Skin of body (tissue), 2 donors: ENCODE results near the gene POLR1B. TPM values are rescaled to one million over a fixed set of nuclear protein-coding genes. Genes with fewer than 3 reads are reported as not detected.
"Not testable (repeated sequence)": the region's sequence is repeated elsewhere in the genome, so short reads cannot be mapped to it uniquely, and the experiment has no call there.

ENCODE experiments used
- DNase-seq: peaks from one replicate; lab custom pipeline; 2025; lab: John Stamatoyannopoulos, UW
- total RNA-seq: library from RNA; depleted of rRNA; stranded (reverse); fragments of >200 nt; gene quantifications from one replicate; pipeline ENCODE4 v1.2.3, GENCODE V29; 2014

POLR1B gene
- total RNA-seq, 1 donor from 2014 or later, result 19.0 TPM

DNA sequence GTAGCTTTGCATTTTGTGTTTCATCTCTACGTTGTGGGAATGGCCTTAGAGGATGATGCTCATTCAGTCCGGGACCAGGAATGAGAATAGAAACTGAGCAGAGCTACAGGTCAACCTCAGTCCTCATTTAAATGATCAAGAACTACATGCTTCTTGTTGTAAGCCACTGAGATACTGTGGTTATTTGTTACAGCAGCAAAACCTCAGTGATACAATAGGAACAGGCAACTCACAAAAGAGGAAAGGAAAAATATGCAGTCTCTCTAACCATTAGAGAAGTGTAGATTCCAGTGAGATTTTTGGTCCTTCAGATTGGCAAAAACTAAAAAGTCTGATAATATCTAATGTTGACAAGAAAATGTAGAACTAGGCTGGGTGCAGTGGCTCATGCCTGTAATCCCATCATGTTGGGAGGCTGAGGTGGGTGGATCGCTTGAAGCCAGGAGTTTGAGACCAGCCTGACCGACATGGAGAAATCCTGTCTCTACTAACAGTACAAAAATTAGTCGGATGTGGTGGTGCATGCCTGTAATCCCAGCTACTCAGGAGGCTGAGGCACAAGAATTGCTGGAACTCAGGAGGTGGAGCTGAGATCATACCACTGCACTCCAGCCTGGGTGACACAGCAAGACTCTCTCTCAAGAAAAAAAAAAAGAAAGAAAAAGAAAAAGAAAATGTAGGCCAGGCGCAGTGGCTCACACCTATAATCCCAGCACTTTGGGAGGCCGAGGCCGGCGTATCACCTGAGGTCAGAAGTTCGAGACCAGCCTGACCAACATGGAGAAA is 55.5 kb downstream of the POLR1B start:
- no peak for DNase-seq

- no peak for DNase-seq
Observed at GRCh38 chr2:112600634-112601033, 58.4 kb downstream of the POLR1B start.

- DNase-seq, result no peak
Observed at GRCh38 chr2:112601754-112602153, 59.5 kb downstream of the POLR1B start.

DNA sequence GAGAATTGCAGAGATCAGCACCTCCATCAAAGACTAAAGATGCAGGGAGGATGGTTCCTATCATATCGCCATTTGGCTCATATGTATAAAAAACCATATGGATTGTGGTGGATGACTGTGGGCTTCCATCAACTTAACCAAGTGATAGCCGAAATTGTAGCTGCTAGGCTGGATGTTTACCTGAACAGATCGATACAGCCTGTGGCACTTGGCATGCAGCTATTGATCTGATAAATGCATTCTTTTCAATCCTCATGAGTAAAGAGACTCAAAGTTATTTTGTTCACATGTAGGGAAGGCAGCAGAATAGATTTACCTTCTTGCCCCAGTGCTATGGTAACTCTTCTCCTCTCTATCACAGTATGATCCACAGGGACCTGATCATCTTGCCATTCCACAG is 60.7 kb downstream of the POLR1B start:
- DNase-seq, result no peak

DNA sequence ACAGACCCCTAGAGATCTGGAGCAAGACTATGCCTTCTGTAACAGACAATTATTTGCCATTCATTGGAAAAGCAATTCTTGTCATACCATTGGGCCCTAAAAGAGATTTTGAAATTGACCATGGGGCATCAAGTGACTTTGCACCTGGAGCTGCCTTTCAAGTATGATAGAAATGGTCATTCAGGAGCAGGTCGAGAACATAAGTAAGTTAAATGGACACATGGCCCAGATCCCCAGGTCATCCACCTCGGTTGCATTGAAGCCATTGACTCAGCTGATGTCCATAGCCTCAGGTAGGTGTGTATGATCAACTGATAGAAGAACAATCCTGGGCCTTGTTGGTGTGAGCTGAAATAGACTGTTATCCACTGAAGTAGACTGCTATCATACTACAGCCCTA is 61.5 kb downstream of the POLR1B start:
- DNase-seq, result no peak

- no peak for DNase-seq
Observed at GRCh38 chr2:112604952-112605351, 62.7 kb downstream of the POLR1B start.

GRCh38 chr2:112605926-112606325 is 63.7 kb downstream of the POLR1B start:
- DNase-seq, result no peak

- no peak for DNase-seq
Observed at GRCh38 chr2:112606547-112606946, 64.3 kb downstream of the POLR1B start.

DNA sequence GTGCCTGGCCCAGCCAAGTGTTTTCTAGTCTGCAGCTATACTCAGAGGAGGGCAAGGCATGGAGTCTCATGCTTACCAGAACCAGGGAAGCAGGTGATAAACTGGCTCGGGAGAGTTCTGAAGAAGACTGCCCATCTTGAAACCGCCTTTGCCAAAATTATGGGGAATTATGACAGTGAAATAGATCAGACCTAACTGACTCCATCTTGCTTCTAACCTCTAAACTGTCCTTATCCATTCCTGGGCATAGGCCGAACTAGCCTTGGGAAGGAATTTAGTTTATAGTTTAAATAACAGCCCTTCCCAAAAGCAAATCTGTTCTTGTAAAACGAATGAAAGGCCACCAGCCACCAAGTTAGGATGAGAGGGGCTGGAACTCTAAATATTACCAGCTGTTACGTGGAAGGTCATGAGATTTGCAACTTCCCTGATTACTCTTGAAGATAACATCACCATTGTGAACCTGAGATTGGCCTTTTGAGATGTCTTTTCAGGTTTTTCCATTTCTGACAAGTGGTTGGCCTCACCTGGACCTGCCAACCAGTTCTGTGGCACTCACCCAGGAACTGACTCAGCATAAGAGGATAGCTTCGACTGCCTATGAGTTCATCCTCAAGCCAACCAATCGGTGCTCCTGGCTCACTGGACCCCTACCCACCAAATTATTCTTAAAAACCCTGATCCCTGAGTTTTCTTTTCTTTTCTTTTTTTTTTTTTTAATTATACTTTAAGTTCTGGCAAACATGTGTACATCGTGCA is 65.6 kb downstream of the POLR1B start:
- no peak for DNase-seq

DNA sequence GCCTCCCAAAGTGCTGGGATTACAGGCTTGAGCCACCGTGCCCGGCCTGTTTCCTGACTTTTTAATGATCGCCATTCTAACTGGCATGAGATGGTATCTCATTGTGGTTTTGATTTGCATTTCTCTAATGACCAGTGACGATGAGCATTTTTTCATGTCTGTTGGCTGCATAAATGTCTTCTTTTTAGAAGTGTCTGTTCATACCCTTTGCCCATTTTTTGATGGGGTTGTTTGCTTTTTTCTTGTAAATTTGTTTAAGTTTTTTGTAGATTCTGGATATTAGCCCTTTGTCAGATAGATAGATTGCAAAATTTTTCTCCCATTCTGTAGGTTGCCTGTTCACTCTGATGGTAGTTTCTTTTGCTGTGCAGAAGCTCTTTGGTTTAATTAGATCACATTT is 67.1 kb downstream of the POLR1B start:
- not testable (repeated sequence) for DNase-seq

GRCh38 chr2:112612283-112612682 is 70.0 kb downstream of the POLR1B start:
- not testable (repeated sequence) for DNase-seq

- DNase-seq, result no peak
Observed at GRCh38 chr2:112614201-112614840, 72.1 kb downstream of the POLR1B start.

GRCh38 chr2:112615051-112615450 is 72.8 kb downstream of the POLR1B start:
- DNase-seq, result no peak

GRCh38 chr2:112615798-112616197 is 73.5 kb downstream of the POLR1B start:
- not testable (repeated sequence) for DNase-seq

DNA sequence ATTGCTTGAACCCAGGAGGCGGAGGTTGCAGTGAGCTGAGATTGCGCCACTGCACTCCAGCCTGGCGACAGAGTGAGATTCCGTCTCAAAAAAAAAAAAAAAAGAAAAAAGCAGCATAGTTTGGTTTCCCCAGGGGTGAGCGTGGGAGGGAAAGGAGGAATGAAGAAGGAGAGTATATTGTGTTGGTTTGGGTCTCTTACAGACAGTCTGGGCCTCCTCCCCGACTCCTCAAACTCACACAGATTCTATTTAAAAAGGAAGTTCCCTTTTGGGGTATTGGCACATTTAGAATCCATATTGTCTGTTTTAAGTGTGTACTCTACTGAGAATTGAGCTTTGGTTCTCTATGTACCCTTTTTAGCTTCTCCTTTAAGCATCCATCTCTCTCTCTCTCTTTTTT is 76.1 kb downstream of the POLR1B start:
- no peak for DNase-seq

- no peak for DNase-seq
Observed at GRCh38 chr2:112621790-112622527, 79.7 kb downstream of the POLR1B start.

- DNase-seq, result peak; percentile 53
Observed at GRCh38 chr2:112622528-112622849, 80.2 kb downstream of the POLR1B start.

GRCh38 chr2:112623913-112624777 is 81.9 kb downstream of the POLR1B start:
- DNase-seq, result no peak

- no peak for DNase-seq
Observed at GRCh38 chr2:112625474-112626114, 83.3 kb downstream of the POLR1B start.

DNA sequence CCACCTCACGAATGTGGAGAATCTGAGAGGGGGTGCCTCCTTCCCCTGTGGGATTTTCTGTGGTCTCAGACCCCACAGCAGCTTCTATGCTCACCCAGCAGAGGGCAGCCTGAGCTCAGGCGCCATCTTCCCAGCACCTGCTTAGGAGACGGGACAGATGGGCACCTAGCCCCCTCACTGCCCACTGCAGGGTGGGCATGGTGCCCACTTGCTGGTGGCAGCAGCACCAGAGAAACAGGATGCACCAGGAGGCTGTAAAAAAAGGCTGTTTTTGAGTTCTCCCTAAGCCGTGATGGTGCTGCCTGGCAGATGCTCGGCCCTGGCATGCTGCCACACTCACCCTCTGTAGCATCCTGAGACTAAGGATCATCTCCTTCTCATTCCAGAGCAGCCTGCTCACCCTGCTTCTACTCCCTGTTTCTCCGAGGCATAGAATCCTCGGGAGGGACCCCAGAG is 84.4 kb downstream of the POLR1B start:
- no peak for DNase-seq
